Measurements from ENCODE around the gene CTAG1A. TPM values are rescaled to one million over a fixed set of nuclear protein-coding genes. Genes with fewer than 3 reads are reported as not detected.

The CTAG1A gene
- total RNA-seq, 4 donors from 2014 or later: not detected

Small RNA genes within 50 kb of the gene (small RNA-seq; reads per million reads assigned to genes)
- gene AC244090.1: not detected
- gene AC244107.2: not detected

Other genes starting within 250 kb of the CTAG1A start
- 1,000 to 10,000 TPM in 3 of 4 donors, 100 to 1,000 TPM in 1; 995 to 1,349 (median 1,139) TPM for gene FLNA, start 210.5 kb upstream of the CTAG1A start, total RNA-seq
- gene EMD, start 205.8 kb upstream of the CTAG1A start, total RNA-seq: 10 to 100 TPM; 38.0 to 72.6 (median 46.7) TPM
- 1,000 to 10,000 TPM; 4,372 to 6,501 (median 5,244) TPM for gene RPL10, start 186.8 kb upstream of the CTAG1A start, total RNA-seq
- 10 to 100 TPM; 21.4 to 36.0 (median 28.6) TPM for gene DNASE1L1, start 175.9 kb upstream of the CTAG1A start, total RNA-seq
- 100 to 1,000 TPM in 2 of 4 donors, 10 to 100 TPM in 2; 78.9 to 138 (median 97.7) TPM for gene TAFAZZIN, start 173.6 kb upstream of the CTAG1A start, total RNA-seq
- gene ATP6AP1, start 156.5 kb upstream of the CTAG1A start, total RNA-seq: 10 to 100 TPM; 42.9 to 59.7 (median 50.4) TPM
- 100 to 1,000 TPM; 114 to 179 (median 152) TPM for gene GDI1, start 148.0 kb upstream of the CTAG1A start, total RNA-seq
- gene FAM50A, start 141.0 kb upstream of the CTAG1A start, total RNA-seq: 10 to 100 TPM; 47.5 to 90.6 (median 63.0) TPM
- gene PLXNA3, start 126.9 kb upstream of the CTAG1A start, total RNA-seq: 10 to 100 TPM; 17.0 to 44.4 (median 24.2) TPM
- gene LAGE3, start 105.9 kb upstream of the CTAG1A start, total RNA-seq: 10 to 100 TPM; 18.8 to 46.5 (median 35.0) TPM
- 10 to 100 TPM; 39.0 to 58.5 (median 43.4) TPM for gene UBL4A, start 98.5 kb upstream of the CTAG1A start, total RNA-seq
- gene SLC10A3, start 94.5 kb upstream of the CTAG1A start, total RNA-seq: 10 to 100 TPM; 17.8 to 40.6 (median 27.0) TPM
- 10 to 100 TPM; 40.9 to 76.5 (median 55.7) TPM for gene FAM3A, start 68.9 kb upstream of the CTAG1A start, total RNA-seq
- gene G6PD, start 38.3 kb upstream of the CTAG1A start, total RNA-seq: 10 to 100 TPM; 30.6 to 89.7 (median 41.8) TPM
- 10 to 100 TPM; 14.2 to 43.1 (median 29.0) TPM for gene IKBKG, start 37.5 kb upstream of the CTAG1A start, total RNA-seq
- gene CTAG1B, start 34.1 kb downstream of the CTAG1A start, total RNA-seq: not detected
- gene CTAG2, start 68.4 kb downstream of the CTAG1A start, total RNA-seq: not detected
- 1 to 10 TPM; 5.1 to 7.5 (median 5.8) TPM for gene GAB3, start 165.9 kb downstream of the CTAG1A start, total RNA-seq
- gene DKC1, start 177.7 kb downstream of the CTAG1A start, total RNA-seq: 10 to 100 TPM; 24.1 to 37.8 (median 29.4) TPM
- 10 to 100 TPM; 14.3 to 43.2 (median 17.0) TPM for gene MPP1, start 220.4 kb downstream of the CTAG1A start, total RNA-seq
- gene SMIM9, start 249.5 kb downstream of the CTAG1A start, total RNA-seq: not detected

Data from tibial nerve (tissue), 4 donors.